Activated naive CD8-positive, alpha-beta T cell treated with anti-CD3 and anti-CD28 coated beads, Interleukin-2, amount 50 U/mL, for 16 hours (primary cell): Measurements from ENCODE around the gene PDZK1IP1.
"Not testable (repeated sequence)": the region's sequence is repeated elsewhere in the genome, so short reads cannot be mapped to it uniquely, and the experiment has no call there.

Experiments
- DNase-seq: peaks from one replicate; pipeline ENCODE4 v3.0.0-alpha.2; 2020; ENCODE audit warnings: low read depth, low spot score

The PDZK1IP1 gene

DNA sequence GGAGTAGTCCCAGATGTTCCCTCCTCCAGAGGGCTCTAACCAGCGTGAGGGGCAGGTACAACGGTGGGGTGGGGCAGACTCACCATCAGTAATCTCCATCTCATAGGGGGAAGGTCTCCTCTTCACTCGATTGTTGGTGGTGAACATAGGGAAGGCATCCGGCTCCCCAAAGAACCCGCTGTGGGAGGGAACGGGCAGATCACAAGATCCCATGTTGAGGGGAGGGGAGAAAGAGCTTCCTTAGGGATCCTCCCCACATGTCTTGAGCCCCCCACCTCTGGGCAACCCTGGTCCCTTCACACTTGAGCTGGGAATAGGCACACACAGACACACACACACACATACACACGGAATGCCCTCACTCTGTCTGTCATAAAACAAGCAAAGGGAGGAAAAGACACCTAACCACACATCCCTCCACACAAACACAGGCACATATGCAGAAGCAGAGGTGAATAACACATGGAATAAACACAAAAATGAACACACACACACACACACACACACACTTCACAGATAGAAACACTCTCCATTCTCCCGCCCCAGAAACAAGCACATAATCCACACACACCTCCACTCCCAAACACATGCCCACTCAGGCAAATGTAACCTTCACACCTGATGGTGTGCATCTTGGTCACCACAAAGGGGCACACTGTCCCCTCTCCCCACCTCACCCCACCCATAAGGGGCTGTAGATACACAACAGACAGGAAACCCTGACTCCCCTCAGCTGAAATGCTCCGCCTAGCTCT lies 34.3 kb upstream of the PDZK1IP1 start:
- no peak for DNase-seq

DNA sequence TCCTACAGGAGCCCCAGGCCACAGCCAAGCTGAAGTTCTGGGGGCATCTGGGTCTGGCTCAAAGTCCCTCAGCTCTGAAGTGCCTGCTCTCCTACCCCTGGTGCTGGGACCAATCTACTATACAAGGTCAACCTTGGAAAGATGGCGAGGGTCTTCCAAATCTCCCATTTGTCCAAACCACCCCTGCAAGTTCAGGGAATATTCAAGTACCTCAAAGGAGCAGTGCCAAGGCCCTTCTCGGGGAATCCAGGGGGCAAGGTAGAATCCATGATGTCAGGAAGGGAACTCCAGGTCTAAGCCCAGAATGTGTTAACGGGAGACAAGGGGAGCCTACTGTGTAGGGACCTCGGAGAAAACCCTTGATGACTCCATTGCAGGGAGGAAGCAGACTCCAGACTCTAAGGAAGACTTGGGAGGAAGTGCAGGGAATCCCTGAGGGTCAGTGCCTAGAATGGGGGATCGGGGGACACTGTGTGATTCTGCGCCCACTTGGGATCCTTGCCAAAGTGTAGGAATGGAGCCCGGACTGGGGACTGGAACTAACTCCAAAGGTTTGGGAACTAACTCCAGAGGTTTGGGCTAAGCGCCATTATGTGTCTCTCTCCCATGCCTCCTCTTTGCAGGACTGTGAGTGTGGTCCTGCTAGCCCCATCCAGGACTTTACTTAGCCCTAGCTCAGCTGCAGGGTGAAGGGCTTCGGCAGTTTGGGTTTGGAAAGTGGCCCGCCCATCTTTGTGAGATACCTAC lies 33.5 kb upstream of the PDZK1IP1 start:
- DNase-seq = no peak

DNA sequence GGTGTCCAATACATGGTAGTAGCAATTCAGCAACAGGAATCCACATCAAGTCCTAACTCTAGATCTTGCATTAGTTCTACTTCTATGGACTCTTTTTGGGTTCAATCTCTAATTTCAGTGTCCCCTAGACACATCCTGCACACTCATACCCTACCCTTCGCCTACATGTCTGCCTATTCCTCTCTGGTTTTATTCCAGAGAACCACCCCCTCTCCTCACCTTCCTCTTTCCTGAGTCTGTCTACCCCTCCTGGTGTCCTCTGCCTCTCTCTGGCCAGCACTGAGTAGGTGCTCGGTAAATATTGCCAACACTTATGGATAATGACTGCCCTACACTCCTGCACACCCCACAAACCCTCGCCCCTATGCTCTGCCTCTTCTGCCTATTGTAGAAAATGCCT lies 32.6 kb upstream of the PDZK1IP1 start:
- no peak for DNase-seq

DNA sequence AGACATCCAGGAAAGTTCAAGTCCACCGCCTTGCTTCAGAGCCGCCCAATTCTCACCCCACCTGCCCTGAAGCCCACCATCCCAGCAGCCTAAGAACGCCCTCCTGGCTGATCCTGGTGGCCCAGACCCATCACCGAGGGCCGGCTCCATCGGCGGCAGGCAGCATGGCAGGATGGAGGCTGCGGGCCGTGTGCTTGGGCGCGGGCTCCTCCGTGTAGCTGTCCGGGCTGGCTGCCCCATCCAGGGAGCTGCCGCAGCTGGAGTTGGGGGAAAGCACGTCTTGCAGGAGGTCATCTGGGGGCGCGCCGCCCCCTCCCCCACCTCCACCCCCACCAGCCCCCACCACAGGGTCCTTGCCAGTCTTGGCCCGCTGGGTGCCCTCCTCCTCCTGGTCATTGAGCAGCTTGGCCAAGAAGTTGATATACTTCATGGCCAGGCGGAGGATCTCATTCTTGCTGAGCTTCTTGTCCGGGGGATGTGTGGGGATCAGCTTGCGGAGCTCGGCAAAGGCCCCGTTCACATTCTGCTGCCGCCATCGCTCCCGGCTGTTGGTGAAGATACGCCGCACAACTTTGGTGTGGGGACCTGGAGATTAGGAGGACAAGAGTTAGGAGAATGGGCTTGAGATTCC lies 29.9 kb upstream of the PDZK1IP1 start:
- DNase-seq = no peak

DNA sequence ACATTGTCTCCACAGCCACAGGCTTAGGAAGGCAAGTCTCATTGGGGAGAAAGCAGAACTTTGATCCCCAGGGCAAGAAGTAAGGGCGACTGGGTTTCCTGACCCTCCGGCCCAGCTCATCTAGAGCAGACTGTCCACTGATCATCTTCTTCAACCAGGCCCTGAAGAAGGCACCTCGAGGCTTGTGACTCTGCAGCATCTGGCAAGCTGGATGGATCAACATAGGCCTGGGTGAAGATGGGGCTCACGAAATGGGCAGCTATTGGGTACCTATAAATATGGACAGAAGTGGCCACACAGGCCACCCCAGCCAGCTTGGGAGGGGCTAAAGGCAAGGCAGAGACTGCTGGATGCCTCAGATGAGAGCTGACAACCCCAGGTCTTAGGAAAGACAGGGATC lies 29.2 kb upstream of the PDZK1IP1 start:
- DNase-seq = no peak

DNA sequence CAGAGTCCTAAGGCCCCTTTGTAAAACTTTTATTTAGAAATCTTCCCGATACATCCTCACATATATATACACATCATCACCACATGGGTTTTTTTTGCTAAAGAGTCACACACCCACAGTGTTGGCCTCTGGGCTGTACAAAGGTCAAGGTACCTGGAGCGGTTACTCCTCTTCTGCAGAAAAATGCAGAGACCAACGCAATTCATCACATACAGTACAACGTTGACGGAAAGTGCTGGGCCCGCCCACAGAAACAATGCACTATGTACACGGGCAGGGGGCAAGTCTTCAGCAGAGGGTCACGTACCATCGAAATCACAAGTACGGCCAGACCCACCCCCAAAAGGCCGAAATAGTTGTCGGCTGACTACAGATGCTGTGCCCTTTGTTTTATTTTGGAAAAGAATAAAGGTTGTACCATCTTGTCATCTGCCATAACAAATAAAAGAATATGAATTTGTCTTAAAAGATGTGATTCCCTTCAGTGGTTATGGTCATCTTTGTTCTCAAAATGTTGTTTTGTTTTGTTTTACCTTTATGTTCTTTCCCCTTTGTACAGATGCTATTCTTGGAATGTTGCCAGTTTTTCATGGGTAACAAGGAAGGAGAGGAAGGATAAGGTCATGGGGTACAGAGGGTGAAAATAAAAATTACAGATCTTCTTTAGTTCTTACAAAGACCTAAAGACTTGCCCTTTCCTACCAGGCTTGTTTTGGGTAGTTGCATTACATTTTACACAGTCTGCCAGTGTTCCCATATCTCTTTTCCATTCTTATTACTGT lies 26.6 kb upstream of the PDZK1IP1 start:
- no peak for DNase-seq

DNA sequence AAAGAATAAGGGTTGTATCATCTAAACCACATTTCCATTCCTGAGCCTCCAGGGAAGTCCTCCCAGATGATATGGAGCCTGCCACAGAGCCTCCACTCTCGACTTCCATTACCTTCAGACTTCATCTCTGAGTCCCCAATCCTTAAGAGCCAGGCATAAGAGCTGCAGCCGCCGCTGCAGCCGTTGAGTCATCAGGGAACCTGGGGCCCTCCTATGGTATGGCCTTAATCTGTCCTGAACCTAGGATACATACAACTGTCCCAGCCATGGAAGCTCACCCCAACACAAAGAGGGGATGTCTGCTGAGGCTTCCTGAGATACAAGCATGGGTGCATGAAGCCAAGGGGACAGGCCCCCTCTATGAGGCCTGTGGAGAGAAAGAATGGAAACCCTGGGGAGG lies 25.9 kb upstream of the PDZK1IP1 start:
- DNase-seq = no peak

DNA sequence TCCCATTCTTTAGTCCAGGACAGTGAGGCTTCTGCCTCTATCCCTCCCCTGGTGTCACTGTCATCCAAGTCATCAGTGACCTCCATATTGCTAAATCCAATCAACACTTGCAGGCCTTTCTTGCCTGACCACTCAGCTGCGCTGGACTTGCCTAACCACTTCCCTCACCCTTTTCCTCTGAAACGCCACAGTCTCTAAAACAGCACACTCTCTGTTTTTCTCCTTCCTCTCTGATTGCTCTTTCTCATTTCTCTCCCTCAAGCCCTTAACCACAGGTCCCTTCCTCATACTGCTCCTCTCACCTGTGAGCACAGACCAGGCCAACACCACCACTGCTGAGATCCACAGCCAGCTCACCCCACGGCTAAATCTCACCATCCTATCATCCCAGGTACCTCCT lies 24.7 kb upstream of the PDZK1IP1 start:
- DNase-seq = no peak

DNA sequence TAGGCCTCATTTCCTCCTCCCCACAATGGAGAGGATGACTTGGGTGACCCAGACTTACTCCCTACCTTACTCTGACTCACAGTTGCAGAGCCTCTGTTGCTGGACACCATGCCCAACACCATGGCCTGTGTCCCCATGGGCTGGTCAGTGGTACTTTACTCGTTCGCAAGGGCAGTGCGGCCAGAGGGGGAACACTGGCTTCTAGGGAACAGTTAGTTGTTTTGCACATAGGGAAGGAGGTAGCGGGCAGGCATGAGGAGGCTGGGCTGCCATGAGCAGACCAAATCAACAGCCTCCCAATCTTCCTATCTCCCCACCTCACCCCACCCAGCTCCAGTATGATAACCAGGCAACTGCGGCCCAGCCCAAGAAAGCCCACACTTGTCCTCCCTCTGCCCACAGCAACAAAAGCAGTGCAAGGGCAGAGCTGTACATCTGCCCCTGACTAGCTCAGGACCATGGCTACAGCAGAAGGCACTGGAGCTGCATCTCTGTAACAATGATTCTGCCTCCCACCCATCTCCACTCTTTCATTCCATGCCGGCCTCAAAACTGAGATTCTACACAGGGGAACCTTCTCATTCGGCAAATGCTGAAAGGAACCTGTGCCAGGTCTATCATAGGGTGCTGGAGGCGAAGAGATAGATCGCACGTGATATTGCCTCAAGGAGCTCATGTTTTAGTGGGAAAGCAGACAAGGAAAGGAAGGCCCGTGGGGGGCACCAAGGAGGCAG lies 23.6 kb upstream of the PDZK1IP1 start:
- DNase-seq = no peak

DNA sequence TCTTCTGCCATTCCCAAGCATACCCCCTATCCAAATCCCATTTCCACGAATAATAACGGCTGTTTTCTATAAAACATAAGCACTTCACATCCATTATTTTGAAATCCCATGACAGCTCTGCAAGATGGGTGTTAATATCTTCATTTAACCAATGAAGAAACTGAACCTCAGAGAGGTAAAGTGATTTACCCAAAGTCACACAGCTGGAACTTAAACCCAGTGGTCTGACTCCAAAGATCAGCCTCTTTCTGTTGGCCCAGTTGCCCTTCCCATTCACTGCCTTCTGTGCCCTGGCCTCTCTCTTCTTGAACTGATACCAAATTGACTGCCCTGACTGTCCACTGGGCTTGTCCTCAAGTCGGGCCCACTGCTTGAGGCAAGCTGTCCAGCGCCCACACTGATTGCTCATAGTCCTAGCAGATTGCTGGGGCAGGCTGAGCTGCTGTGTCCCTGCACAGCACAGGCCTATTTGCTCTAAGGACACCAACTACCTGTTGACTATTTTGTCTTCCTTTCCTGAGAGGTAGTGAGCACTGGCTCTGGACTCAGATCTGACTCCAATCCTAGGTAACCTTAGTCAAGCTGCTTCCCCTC lies 22.9 kb upstream of the PDZK1IP1 start:
- DNase-seq = no peak

DNA sequence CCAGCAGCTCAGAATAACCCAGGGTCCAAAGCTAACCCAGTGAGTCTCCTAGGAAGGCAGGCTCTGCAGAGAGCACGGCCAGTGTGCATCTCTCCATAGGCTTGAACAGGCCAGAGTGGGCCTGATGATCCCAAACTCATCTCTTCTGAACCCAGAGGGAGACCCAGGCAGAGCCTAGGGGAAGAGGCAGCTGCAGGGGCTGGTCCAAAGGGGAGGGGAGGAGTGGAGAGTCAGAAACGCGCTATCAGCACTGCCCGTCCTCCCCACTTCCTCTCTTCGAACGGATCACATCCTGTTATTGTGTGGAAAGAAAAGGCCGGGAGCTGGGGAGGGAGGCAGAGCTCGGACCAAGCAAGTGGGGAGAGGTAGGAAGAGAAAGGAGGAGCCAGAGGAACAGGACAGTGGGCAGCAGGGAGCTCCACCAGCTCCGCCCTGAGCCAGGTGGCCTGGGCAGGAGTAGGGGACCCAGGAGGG lies 22.0 kb upstream of the PDZK1IP1 start:
- no peak for DNase-seq

DNA sequence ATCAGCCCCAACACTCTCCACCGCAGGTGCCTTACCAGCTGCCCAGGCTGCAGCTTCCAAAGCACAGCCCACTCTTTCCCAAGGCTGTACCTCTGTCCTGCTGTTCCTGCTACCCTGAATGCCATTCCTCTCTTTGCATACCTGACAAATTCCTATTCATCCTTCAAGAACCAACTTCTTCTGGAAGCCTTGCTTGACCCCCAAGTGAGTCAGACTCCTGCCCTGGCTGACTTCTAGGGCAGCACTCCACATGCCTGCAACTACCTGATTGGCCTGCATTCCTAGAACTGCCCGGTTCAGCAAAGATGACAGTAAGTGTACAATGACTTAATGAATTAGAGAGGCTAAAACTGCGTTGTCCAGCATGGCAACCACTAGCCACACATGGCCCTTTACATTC lies 20.8 kb upstream of the PDZK1IP1 start:
- no peak for DNase-seq

DNA sequence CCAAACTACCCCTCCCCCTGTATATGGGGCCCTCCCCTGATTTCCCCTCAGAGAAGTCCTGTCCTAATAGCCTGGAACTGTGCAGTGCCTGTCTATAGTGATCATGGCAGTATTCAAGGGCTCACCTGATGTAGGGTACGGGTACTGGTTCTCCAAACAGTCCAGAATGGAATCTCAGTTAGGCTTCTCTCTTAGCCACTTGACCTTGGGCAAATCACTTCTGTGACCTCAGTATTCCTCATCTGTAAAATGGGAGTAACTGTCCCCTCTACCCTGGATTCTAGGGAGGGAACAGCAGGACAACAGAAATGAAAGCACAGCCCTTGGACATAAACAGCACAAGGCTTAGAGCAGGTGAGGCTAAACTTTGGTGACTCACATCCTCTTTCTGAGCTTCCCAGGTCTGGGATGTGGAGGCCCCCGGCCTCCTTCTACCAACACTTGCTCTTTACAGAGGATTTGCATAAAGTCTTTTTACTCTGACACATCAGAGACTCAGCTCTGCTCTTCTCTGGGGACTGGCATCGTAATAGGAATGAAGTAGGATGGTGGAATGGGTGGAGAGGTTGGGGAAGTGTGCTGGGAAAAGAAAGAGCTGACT lies 20.0 kb upstream of the PDZK1IP1 start:
- DNase-seq = no peak

DNA sequence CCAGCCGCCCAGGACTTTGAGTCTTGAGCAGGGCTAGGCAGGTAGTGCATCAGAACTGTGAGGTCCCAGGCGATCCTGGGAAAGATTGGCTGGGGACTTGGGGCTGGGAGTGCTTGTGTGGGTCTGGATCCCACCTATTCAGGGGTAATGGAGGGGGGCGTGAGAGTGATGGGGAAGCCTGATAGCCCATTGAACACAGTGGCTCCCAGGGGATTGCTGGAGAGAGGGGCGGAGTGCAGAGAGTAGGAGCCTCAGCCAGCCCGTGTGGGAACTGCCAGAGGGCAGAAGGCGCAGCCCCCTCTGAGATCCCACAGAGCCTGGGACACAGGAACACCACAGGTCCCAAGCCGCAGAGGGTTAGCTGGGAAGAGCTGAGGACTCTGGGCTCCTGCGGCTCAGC lies 19.3 kb upstream of the PDZK1IP1 start:
- DNase-seq = no peak

DNA sequence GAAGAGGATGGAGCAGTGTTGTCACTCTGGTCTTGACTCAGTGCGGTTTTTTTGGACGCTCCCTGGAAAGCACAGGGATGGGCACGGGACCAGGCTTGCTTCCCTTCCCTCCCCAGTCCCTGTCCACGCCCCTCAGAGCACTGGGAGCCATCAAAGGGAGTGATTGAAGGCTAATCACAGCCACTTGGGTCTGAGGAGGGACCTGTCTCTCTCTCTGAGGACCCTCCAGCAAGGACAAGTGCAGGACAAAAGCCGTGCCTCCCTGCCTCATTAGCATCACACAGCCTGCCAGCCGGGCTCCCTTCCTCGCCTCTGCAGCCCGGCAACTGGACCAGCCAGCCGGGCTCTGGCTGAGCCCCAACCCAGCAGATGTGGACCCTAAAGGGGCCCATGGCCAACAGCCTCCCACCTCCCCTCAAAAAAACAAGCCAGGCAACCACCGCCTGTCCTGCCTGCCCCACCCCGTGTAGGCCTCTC lies 18.6 kb upstream of the PDZK1IP1 start:
- no peak for DNase-seq

DNA sequence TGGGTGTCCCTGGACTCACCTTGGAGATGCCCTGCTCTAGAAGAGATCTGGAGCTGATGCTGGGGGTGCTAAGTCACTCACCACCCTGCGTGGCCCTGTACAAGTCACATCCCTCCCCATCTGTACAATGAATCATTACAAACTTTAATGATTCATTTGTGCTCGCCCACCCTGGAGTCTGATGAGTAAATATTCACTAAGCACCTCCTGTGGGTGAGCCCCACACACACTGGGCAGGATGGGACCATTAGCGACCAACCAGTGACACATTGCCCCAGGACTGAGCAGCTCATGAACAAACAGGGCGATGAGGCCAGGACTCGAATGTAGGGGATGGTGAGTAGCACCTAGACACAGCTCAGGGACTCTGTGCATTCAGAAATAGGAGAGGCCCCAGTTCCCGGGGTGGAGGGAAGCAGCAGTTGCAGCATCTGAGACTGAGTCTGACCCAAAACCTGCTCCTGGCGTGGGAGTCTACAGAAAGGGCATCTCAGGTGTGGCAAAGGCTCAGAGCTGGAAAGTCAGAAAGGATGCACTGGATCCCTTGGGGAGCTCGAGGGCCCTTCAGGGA lies 18.1 kb upstream of the PDZK1IP1 start:
- DNase-seq = no peak

DNA sequence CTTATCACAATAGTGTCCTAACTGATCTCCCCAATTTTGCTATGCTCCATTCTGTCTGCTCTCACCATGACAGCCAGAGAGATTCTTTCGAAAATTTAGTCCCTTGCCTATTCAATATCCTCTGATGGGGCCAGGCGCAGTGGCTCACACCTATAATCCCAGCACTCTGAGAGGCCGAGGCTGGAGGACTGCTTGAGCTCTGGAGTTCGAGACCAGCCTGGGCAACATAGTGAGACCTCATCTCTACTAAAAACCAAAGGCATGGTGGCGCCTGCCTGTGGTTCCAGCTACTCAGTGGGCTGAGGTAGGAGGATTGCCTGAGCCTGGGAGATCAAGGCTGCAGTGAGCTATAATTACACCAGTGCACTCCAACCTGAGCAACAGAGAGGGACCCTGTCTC lies 16.1 kb upstream of the PDZK1IP1 start:
- DNase-seq = no peak

DNA sequence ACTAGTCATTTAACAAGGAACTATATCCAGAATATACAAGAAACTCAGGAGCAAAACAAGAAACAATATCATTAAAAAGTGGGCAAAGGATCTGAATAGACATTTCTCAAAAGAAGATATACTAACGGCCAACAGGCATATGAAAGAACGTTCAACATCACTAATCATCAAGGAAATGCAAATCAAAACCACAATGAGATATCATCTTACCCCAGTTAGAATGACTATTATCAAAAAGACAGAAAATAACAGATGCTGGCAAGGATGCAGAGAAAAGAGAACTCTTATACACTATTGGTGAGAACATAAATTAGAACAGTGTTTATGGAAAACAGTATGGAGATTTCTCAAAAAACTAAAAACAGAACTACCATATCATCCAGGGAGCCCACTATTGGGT lies 13.7 kb upstream of the PDZK1IP1 start:
- not testable (repeated sequence) for DNase-seq

DNA sequence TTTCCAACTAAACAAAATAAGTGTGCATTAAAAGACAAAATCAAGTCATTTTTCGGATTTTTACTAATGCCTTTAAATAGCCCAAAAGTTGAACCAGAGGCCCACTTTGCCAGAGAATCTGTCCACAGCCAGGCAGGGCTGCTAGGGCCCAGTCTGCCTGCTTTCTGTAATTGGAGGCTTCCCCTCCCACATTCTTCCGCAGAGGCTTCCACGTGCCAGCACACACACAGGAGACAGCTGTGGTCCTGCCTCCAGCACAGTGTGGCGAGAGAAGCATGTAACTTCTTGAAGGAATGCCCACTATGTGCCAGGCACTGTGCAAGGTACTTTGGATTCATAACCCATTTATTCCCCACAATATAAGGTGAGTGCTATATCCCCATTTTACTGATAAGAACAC lies 11.3 kb upstream of the PDZK1IP1 start:
- DNase-seq = no peak

DNA sequence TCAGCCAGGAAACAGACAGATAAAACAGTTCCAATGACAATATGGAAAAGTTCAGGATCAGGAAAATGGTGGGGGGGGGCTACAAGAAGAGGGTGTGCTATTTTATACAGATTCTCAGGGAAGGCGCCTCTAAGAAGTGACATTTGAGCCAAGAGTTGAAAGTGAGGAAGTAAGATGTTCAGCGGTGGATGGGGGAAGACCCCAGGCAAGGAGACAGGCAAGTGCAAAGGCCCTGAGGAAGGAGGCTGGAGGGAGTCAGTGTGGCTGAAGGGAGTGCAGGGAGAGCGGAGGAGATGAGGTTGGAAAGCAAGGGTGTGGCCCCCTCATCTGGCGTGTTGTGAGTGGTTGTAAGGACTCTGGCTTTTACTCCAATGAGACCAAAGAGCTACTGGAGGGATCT lies 8.4 kb upstream of the PDZK1IP1 start:
- no peak for DNase-seq
